NOMO-1 (cell line): ENCODE data around the gene CARD19.
"Not testable (repeated sequence)": the region's sequence is repeated elsewhere in the genome, so short reads cannot be mapped to it uniquely, and the experiment has no call there.

Experiments used
- DNase-seq, 2 experiments: peaks; one replicate each; lab custom pipeline; 2025; ENCODE audit not compliant: unreplicated experiment in 2 of 2; lab: John Stamatoyannopoulos, UW

The CARD19 gene

GRCh38 chr9:93099551-93100275 is 3.7 kb downstream of the CARD19 start:
- no peak for DNase-seq

- DNase-seq: no peak
These were observed 4.2 kb downstream of the CARD19 start for GRCh38 chr9:93100276-93100636.

- DNase-seq: not testable (repeated sequence)
These were observed 5.1 kb downstream of the CARD19 start for GRCh38 chr9:93101086-93101485.

- DNase-seq: peak in 1 of 2 experiments; percentile 20
These were observed 9.6 kb downstream of the CARD19 start for GRCh38 chr9:93105620-93106019.

GRCh38 chr9:93107151-93107824 is 11.3 kb downstream of the CARD19 start:
- DNase-seq: no peak

- DNase-seq: no peak
These were observed 11.8 kb downstream of the CARD19 start for GRCh38 chr9:93107825-93108161.

GRCh38 chr9:93108291-93109041 is 12.4 kb downstream of the CARD19 start:
- DNase-seq: no peak

- no peak for DNase-seq
These were observed 14.4 kb downstream of the CARD19 start for GRCh38 chr9:93110311-93110855.

GRCh38 chr9:93111001-93111370 is 15.0 kb downstream of the CARD19 start:
- no peak for DNase-seq

GRCh38 chr9:93111371-93112115 is 15.5 kb downstream of the CARD19 start:
- peak; percentile 65 to 71 for DNase-seq

- no peak for DNase-seq
These were observed 16.3 kb downstream of the CARD19 start for GRCh38 chr9:93112116-93112863.

GRCh38 chr9:93112864-93113389 is 16.9 kb downstream of the CARD19 start:
- no peak for DNase-seq

- DNase-seq: no peak
These were observed 18.4 kb downstream of the CARD19 start for GRCh38 chr9:93114169-93114983.

GRCh38 chr9:93114984-93115335 is 18.9 kb downstream of the CARD19 start:
- DNase-seq: no peak

- peak in 1 of 2 experiments; percentile 71 for DNase-seq
These were observed 19.6 kb downstream of the CARD19 start for GRCh38 chr9:93115486-93116071.

GRCh38 chr9:93116072-93116961 is 20.3 kb downstream of the CARD19 start:
- DNase-seq: peak; percentile 71 to 80

GRCh38 chr9:93117521-93117920 is 21.5 kb downstream of the CARD19 start:
- not testable (repeated sequence) for DNase-seq
